Prostate gland (tissue), 2 donors: Measurements from ENCODE around the gene CRTC1.

ENCODE experiments used
- CTCF ChIP-seq, 4 experiments: fragments of 200-600 bp in 2 of 4; fragments of 450-650 bp in 2 of 4; sonication (generic) in 2 of 4; IDR thresholded peaks; 1 replicate in 3 of 4; 2 replicates in 1 of 4; pipeline ENCODE4 v1.5.1; 2016 to 2019; ENCODE audit warnings: antibody characterized with exemption in 4 of 4, mild to moderate bottlenecking in 2 of 4, moderate library complexity in 2 of 4
- POLR2A ChIP-seq: fragments of 450-650 bp; IDR thresholded peaks from one replicate; pipeline ENCODE4 v1.6.1; 2016; ENCODE audit warnings: antibody characterized with exemption, mild to moderate bottlenecking

GRCh38 chr19:18789422-18789869, 106.0 kb downstream of the CRTC1 start:
- TF ChIP-seq CTCF (IDR thresholded peaks at IDR 0.05) = no peak
- TF ChIP-seq POLR2A = no peak
